T-helper 1 cell treated with Interleukin-12 subunit alpha and Interleukin-12 subunit beta and Interleukin-4 antibody, amounts not matched to agents 30 ng/mL and 1 ng/mL, for 36 hours (primary cell): ENCODE results near the gene ZCCHC17. TPM values are rescaled to one million over a fixed set of nuclear protein-coding genes. Genes with fewer than 3 reads are reported as not detected.
"Not testable (repeated sequence)": the region's sequence is repeated elsewhere in the genome, so short reads cannot be mapped to it uniquely, and the experiment has no call there.

Experiments used
- intact Hi-C: fragments of 100-400 bp; cut with micrococcal nuclease; formaldehyde crosslinking; loops from one replicate; pipeline ENCODE4 v1.15.1; 2024
- total RNA-seq: library from RNA; stranded (reverse); gene quantifications from 2 replicates; pipeline ENCODE4 v1.2.3, GENCODE V29; 2022

ZCCHC17 gene
- 20.6 and 22.0 TPM in 2 replicates for total RNA-seq

- intact Hi-C loops: loop anchor here (1.0 to 5.0 kb wide), 12 partner anchors 126 to 1886 kb away; partner anchors contain the start of genes AK2, BSDC1, PEF1 and PUM1
Measured at GRCh38 chr1:31296486-31297276, at the start of gene ZCCHC17, which contains the start of gene SNRNP40. Gene ZCCHC17 (plus strand): TSS chr1:31297032. CDS start chr1:31310099, 13,067 bp downstream. Gene SNRNP40 (minus strand): TSS chr1:31296788. CDS start chr1:31296751, 37 bp downstream.

GRCh38 chr1:31248276-31248675, 48.6 kb upstream of the ZCCHC17 start:
- intact Hi-C loops: no loop called here

- intact Hi-C loops: no loop called here
Measured at GRCh38 chr1:31249854-31250253, 47.0 kb upstream of the ZCCHC17 start.

GRCh38 chr1:31257213-31257612, 39.6 kb upstream of the ZCCHC17 start:
- intact Hi-C loops: no loop called here

GRCh38 chr1:31258581-31258980, 38.3 kb upstream of the ZCCHC17 start:
- intact Hi-C loops: no loop called here

GRCh38 chr1:31259746-31260145, 37.1 kb upstream of the ZCCHC17 start:
- intact Hi-C loops: no loop called here

GRCh38 chr1:31261916-31262315, 34.9 kb upstream of the ZCCHC17 start:
- intact Hi-C loops: no loop called here

GRCh38 chr1:31262393-31262792, 34.4 kb upstream of the ZCCHC17 start:
- intact Hi-C loops: not testable (repeated sequence)

- intact Hi-C loops: no loop called here
Measured at GRCh38 chr1:31263408-31263807, 33.4 kb upstream of the ZCCHC17 start.

GRCh38 chr1:31264790-31265386, 31.9 kb upstream of the ZCCHC17 start:
- intact Hi-C loops: no loop called here

GRCh38 chr1:31266547-31266946, 30.3 kb upstream of the ZCCHC17 start:
- intact Hi-C loops: no loop called here

GRCh38 chr1:31272369-31272768, 24.5 kb upstream of the ZCCHC17 start:
- intact Hi-C loops: no loop called here

GRCh38 chr1:31273619-31274018, 23.2 kb upstream of the ZCCHC17 start:
- intact Hi-C loops: no loop called here

GRCh38 chr1:31282426-31282825, 14.4 kb upstream of the ZCCHC17 start:
- intact Hi-C loops: not testable (repeated sequence)

GRCh38 chr1:31287791-31288190, 9.0 kb upstream of the ZCCHC17 start:
- intact Hi-C loops: not testable (repeated sequence)

- intact Hi-C loops: no loop called here
Measured at GRCh38 chr1:31289021-31289420, 7.8 kb upstream of the ZCCHC17 start.

GRCh38 chr1:31295874-31296485, 852 bp upstream of the ZCCHC17 start:
- intact Hi-C loops: loop anchor here (1.0 to 5.0 kb wide), 12 partner anchors 127 to 1886 kb away; partner anchors contain the start of genes AK2, BSDC1, PEF1 and PUM1

GRCh38 chr1:31297277-31298247, 730 bp downstream of the ZCCHC17 start:
- intact Hi-C loops: loop anchor here (2.0 to 5.0 kb wide), 9 partner anchors 125 to 1885 kb away; partner anchors contain the start of genes AK2, BSDC1, PUM1 and RBBP4

- intact Hi-C loops: loop anchor here (5.0 kb wide), 3 partner anchors 1518 to 1883 kb away; partner anchors contain the start of genes AK2, S100PBP, TRIM62 and YARS1
Measured at GRCh38 chr1:31299365-31299764, 2.5 kb downstream of the ZCCHC17 start.

- intact Hi-C loops: no loop called here
Measured at GRCh38 chr1:31300193-31300592, 3.4 kb downstream of the ZCCHC17 start.
